RWPE1 (cell line): ENCODE data around the gene NR3C1.
"Not testable (repeated sequence)": the region's sequence is repeated elsewhere in the genome, so short reads cannot be mapped to it uniquely, and the experiment has no call there.

Experiments used
- CTCF ChIA-PET: fragments of 350-600 bp; sonication (Branson Sonifier 250); formaldehyde crosslinking; extraction: SDS; loops from one replicate; lab custom pipeline; 2021; lab: Yijun Ruan, JAX
- POLR2A ChIA-PET: fragments of 400-600 bp; formaldehyde crosslinking; extraction: SDS; loops from one replicate; lab custom pipeline; 2020; ENCODE audit warnings: antibody characterized with exemption; ENCODE audit not compliant: low non-redundant PET; lab: Yijun Ruan, JAX
- DNase-seq: peaks from one replicate; pipeline ENCODE4 v3.0.0; 2012; ENCODE audit warnings: low spot score
- H3K27ac ChIP-seq: fragments of 450-650 bp; 2 replicates; pipeline ENCODE4 v1.5.1; 2017
- CTCF ChIP-seq: fragments of 450-650 bp; conservative IDR thresholded peaks from 2 replicates; pipeline ENCODE4 v1.5.1; 2017; ENCODE audit warnings: low read depth, mild to moderate bottlenecking

NR3C1 gene

GRCh38 chr5:143328589-143329220 lies 74.8 kb downstream of the NR3C1 start:
- ChIA-PET POLR2A (no interaction called here), CTCF (no interaction called here)
- DNase-seq, result no peak
- H3K27ac ChIP-seq, result no peak overlapping the region
- no peak for TF ChIP-seq CTCF

DNA sequence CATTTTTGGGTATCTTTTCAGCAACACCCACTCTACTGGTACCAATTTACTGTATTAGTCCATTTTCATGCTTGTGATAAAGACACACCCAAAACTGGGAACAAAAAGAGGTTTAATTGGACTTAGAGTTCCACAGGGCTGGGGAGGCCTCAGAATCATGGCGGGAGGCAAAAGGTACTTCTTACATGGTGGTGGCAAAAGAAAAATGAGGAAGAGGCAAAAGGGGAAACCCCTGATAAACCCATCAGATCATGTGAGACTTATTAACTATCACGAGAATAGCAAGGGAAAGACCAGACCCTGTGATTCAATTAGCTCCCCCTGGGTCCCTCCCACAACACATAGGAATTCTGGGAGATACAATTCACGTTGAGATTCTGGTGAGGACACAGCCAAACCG lies 78.4 kb downstream of the NR3C1 start:
- CTCF ChIA-PET, DNase-seq, POLR2A ChIA-PET, H3K27ac ChIP-seq: not testable (repeated sequence)

GRCh38 chr5:143322931-143323630 lies 80.4 kb downstream of the NR3C1 start:
- POLR2A ChIA-PET, H3K27ac ChIP-seq, CTCF ChIA-PET: not testable (repeated sequence)

GRCh38 chr5:143322176-143322575 lies 81.3 kb downstream of the NR3C1 start:
- TF ChIP-seq CTCF, result no peak
- no peak overlapping the region for H3K27ac ChIP-seq
- ChIA-PET CTCF (no interaction called here), POLR2A (no interaction called here)
- no peak for DNase-seq

More at GRCh38 chr5:143322931-143323630, 80.4 kb downstream of the NR3C1 start:
- DNase-seq, result not testable (repeated sequence)

DNA sequence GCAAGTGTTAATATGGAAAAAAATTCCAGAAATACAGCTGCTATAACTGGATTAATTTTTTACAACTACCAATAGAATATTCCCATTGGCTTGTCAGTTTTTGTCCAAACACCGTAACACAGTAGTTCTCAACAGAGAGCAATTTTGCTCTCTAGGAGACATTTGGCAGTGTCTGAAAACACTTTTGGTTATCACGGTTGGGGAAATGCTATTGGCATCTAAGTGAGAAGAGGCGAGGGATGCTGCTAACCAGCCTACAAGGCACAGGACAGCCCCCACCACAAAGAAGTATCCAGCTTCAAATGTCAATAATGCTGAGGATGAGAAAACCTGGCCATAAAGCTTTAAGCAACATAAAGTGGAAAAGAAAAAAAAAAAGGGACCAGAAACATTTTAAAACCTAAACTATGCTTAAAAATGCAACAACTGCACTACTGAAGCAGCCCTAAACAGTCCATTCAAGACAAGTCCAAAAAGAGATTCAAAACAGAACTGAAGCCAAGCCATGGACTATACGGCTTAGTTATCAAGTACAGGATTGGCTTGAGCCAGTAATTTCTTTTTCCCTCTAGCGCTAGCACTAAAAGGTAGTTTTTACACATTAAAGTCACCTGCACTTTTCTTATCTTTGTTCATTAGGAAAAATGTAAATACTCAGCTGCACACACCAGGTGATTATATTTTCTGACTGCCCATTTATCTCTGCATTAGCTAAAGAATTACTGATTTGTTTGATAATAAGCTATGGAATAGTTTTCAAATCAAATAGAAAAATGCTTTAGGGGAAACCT lies 83.9 kb downstream of the NR3C1 start:
- no peak for DNase-seq
- CTCF ChIA-PET, result interaction anchor here (0.6 to 1.2 kb wide), 2 partner anchors 9 to 744 kb away, joined by 3 to 4 read pairs; no protein-coding TSS in a partner anchor
- H3K27ac ChIP-seq, result no peak overlapping the region
- no peak for TF ChIP-seq CTCF
- POLR2A ChIA-PET, result no interaction called here

GRCh38 chr5:143318833-143319232 lies 84.7 kb downstream of the NR3C1 start:
- CTCF ChIA-PET, result no interaction called here
- no peak for DNase-seq
- H3K27ac ChIP-seq, result no peak overlapping the region
- no peak for TF ChIP-seq CTCF
- POLR2A ChIA-PET, result no interaction called here

- ChIA-PET CTCF (no interaction called here), POLR2A (no interaction called here)
- TF ChIP-seq CTCF, result no peak
Observed at GRCh38 chr5:143318270-143318669, 85.2 kb downstream of the NR3C1 start.

More at GRCh38 chr5:143318270-143318669, 85.2 kb downstream of the NR3C1 start:
- DNase-seq, result no peak
- no peak overlapping the region for H3K27ac ChIP-seq
